Measurements from ENCODE around the gene TGFBR2. TPM values are rescaled to one million over a fixed set of nuclear protein-coding genes. Genes with fewer than 3 reads are reported as not detected.
A peak's percentile ranks its signal among the peaks of the same experiment; 100 is the strongest.

TGFBR2 gene
- total and polyA plus RNA-seq, 2 of the 13 experiments (the other 11 are each of a cell fraction or from before 2014, with no cell fraction given), result 82.2 to 187 TPM

DNA sequence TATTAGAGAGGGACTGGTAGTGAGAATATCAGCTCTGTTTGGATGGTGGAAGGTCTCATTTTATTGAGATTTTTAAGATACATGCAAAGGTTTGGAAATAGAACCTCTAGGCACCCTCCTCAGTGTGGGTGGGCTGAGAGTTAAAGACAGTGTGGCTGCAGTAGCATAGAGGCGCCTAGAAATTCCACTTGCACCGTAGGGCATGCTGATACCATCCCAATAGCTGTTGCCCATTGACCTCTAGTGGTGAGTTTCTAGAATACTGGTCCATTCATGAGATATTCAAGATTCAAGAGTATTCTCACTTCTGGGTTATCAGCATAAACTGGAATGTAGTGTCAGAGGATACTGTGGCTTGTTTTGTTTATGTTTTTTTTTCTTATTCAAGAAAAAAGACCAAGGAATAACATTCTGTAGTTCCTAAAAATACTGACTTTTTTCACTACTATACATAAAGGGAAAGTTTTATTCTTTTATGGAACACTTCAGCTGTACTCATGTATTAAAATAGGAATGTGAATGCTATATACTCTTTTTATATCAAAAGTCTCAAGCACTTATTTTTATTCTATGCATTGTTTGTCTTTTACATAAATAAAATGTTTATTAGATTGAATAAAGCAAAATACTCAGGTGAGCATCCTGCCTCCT, 87.2 kb downstream of the TGFBR2 start (continued):
- TF ChIP-seq, protein P1, sequence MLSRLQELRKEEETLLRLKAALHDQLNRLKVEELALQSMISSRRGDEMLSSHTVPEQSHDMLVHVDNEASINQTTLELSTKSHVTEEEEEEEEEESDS (CRISPR knock-in tag; IDR thresholded peaks at IDR 0.05; ENCODE audit: borderline replicate concordance), result no peak
- TF ChIP-seq LCORL (IDR thresholded peaks at IDR 0.05) (no peak), LCORL (CRISPR knock-in tag; IDR thresholded peaks at IDR 0.05) (no peak), AGO2 (optimal IDR thresholded peaks at IDR 0.05; ENCODE audit: low read depth, low read length) (peak; percentile 73), EP300 (IDR thresholded peaks at IDR 0.05; ENCODE audit: low read depth in 2 of 2, low read length in 2 of 2) (no peak), EP300 (CRISPR knock-in tag; IDR thresholded peaks at IDR 0.05; ENCODE audit: borderline replicate concordance) (no peak), TEAD3 (CRISPR knock-in tag; optimal IDR thresholded peaks at IDR 0.05; ENCODE audit: borderline replicate concordance) (peak; percentile 29), RAD21 (CRISPR knock-in tag; IDR thresholded peaks at IDR 0.05) (peak; percentile 73), ZNF792 (CRISPR knock-in tag; IDR thresholded peaks at IDR 0.05) (0 out of 2 replicates have a peak, but pooled peaks have one; percentile 15), RBFOX2 (IDR thresholded peaks at IDR 0.05; ENCODE audit: low read depth, low read length) (no peak), ZNF75D (CRISPR knock-in tag; IDR thresholded peaks at IDR 0.05; ENCODE audit: borderline replicate concordance) (no peak), ZNF543 (CRISPR knock-in tag; IDR thresholded peaks at IDR 0.05) (no peak), ZFP36 (IDR thresholded peaks at IDR 0.05; ENCODE audit: borderline replicate concordance, low read depth, low read length, partially characterized antibody) (no peak), RBM22 (optimal IDR thresholded peaks at IDR 0.05; ENCODE audit: low read length) (peak; percentile 96), NFE2L1 (CRISPR knock-in tag; IDR thresholded peaks at IDR 0.05; ENCODE audit: borderline replicate concordance) (no peak), CC2D1A (CRISPR knock-in tag; IDR thresholded peaks at IDR 0.05) (no peak), BRCA1 (CRISPR knock-in tag; IDR thresholded peaks at IDR 0.05) (peak; percentile 50; the same call in 1 of the 2 replicates), ASH2L (IDR thresholded peaks at IDR 0.05; ENCODE audit: insufficient read length, low read depth, low read length) (no peak), SMC3 (IDR thresholded peaks at IDR 0.05; ENCODE audit: low read length) (peak; percentile 82), ZNF12 (CRISPR knock-in tag; IDR thresholded peaks at IDR 0.05) (peak; percentile 63; the same call in 1 of the 2 replicates), POLR2AphosphoS5 (IDR thresholded peaks at IDR 0.05; ENCODE audit: low read depth, low read length) (peak; percentile 36), GPN1 (CRISPR knock-in tag; IDR thresholded peaks at IDR 0.05; ENCODE audit: borderline replicate concordance) (no peak), PAF1 (CRISPR knock-in tag; IDR thresholded peaks at IDR 0.05) (no peak), SAP130 (CRISPR knock-in tag; IDR thresholded peaks at IDR 0.05; ENCODE audit: low read depth) (no peak), STAG1 (CRISPR knock-in tag; IDR thresholded peaks at IDR 0.05) (peak; percentile 84), HNF4A (CRISPR knock-in tag; IDR thresholded peaks at IDR 0.05) (no peak)
- TF ChIP-seq, protein P2, sequence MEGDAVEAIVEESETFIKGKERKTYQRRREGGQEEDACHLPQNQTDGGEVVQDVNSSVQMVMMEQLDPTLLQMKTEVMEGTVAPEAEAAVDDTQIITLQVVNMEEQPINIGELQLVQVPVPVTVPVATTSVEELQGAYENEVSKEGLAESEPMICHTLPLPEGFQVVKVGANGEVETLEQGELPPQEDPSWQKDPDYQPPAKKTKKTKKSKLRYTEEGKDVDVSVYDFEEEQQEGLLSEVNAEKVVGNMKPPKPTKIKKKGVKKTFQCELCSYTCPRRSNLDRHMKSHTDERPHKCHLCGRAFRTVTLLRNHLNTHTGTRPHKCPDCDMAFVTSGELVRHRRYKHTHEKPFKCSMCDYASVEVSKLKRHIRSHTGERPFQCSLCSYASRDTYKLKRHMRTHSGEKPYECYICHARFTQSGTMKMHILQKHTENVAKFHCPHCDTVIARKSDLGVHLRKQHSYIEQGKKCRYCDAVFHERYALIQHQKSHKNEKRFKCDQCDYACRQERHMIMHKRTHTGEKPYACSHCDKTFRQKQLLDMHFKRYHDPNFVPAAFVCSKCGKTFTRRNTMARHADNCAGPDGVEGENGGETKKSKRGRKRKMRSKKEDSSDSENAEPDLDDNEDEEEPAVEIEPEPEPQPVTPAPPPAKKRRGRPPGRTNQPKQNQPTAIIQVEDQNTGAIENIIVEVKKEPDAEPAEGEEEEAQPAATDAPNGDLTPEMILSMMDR (CRISPR knock-in tag; IDR thresholded peaks at IDR 0.05), result peak; percentile 73
- TF ChIP-seq, protein P3, sequence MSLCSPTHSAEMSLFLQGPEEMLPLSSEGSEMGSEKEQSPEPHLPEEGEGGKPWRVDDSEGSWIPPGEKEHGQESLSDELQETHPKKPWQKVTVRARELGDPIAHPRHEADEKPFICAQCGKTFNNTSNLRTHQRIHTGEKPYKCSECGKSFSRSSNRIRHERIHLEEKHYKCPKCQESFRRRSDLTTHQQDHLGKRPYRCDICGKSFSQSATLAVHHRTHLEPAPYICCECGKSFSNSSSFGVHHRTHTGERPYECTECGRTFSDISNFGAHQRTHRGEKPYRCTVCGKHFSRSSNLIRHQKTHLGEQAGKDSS (CRISPR knock-in tag; IDR thresholded peaks at IDR 0.05; ENCODE audit: borderline replicate concordance, low read depth), result no peak
- TF ChIP-seq, protein P4, sequence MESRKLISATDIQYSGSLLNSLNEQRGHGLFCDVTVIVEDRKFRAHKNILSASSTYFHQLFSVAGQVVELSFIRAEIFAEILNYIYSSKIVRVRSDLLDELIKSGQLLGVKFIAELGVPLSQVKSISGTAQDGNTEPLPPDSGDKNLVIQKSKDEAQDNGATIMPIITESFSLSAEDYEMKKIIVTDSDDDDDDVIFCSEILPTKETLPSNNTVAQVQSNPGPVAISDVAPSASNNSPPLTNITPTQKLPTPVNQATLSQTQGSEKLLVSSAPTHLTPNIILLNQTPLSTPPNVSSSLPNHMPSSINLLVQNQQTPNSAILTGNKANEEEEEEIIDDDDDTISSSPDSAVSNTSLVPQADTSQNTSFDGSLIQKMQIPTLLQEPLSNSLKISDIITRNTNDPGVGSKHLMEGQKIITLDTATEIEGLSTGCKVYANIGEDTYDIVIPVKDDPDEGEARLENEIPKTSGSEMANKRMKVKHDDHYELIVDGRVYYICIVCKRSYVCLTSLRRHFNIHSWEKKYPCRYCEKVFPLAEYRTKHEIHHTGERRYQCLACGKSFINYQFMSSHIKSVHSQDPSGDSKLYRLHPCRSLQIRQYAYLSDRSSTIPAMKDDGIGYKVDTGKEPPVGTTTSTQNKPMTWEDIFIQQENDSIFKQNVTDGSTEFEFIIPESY (CRISPR knock-in tag; IDR thresholded peaks at IDR 0.05), result 0 out of 2 replicates have a peak, but pooled peaks have one; percentile 39

Data from HepG2 (cell line).